ENCODE measurements around the gene WDR70. TPM values are rescaled to one million over a fixed set of nuclear protein-coding genes. Genes with fewer than 3 reads are reported as not detected.

WDR70 gene
- polyA plus RNA-seq, 1 of the 3 experiments (the other 2 are of a cell fraction) = 14.2 TPM

DNA sequence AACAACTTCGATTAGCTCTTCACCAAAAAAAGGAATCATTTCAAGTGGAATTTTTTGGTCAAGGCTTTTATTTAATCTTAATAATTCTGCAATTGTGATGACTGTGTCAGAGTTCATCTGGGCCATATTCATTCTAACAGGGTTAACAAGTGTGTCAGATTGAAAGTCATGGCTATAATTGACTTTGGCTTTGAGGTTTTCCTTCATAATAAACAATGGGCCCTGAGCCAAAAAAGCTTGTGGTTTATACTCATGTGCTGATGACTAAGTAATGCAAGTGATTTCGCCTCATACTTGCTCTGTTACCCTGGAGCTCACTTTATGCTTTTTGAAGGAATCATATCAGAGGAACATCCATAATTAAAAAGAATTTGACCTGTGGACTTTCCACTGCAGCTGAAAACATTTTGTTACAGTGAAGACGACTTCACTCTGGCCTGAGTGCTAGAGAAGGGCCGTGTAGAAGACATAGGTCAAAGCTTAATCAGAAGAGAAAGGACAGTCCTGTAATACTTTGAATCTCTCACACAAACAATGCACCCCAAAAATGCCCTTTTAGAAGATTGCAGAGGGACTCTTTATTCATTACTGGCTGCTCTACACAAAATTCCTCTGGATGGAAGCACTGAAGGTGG, 359.1 kb downstream of the WDR70 start:
- no peak for DNase-seq
- no peaks in the 10 kb centered on the region for H3K9me2 ChIP-seq
- no peaks in the 10 kb centered on the region for H3K9me3 ChIP-seq
- H4K20me1 ChIP-seq (ENCODE audit: insufficient read depth) = no peaks in the 10 kb centered on the region
- TF ChIP-seq GABPA (IDR thresholded peaks at IDR 0.05; ENCODE audit: low read depth) = no peak
- peak; percentile 60; the same call in 1 of the 2 replicates for TF ChIP-seq RXRA (IDR thresholded peaks at IDR 0.05; ENCODE audit: borderline replicate concordance, low read depth)
- peak; percentile 86 for TF ChIP-seq JUND (IDR thresholded peaks at IDR 0.05)
- peak; percentile 52; the same call in 1 of the 2 replicates for TF ChIP-seq SIN3A (IDR thresholded peaks at IDR 0.05; ENCODE audit: borderline replicate concordance, low read depth, low read length)
- peak; percentile 65 to 86 for TF ChIP-seq EP300 (IDR thresholded peaks at IDR 0.05; ENCODE audit: borderline replicate concordance in 1 of 2, low read depth in 1 of 2, low read length in 1 of 2)
- peak; percentile 97 for TF ChIP-seq NFIC (IDR thresholded peaks at IDR 0.05; ENCODE audit: borderline replicate concordance)
- no peak for TF ChIP-seq USF2 (IDR thresholded peaks at IDR 0.05; ENCODE audit: borderline replicate concordance, low read depth, low read length)
- TF ChIP-seq TCF12 (IDR thresholded peaks at IDR 0.05) = peak; percentile 82
- no peak for TF ChIP-seq TAF1 (IDR thresholded peaks at IDR 0.05; ENCODE audit: borderline replicate concordance, low read depth, low read length)
- no peak for TF ChIP-seq CHD2 (IDR thresholded peaks at IDR 0.05; ENCODE audit: low read length, partially characterized antibody)
- TF ChIP-seq TEAD4 (IDR thresholded peaks at IDR 0.05; ENCODE audit: borderline replicate concordance, insufficient read depth) = peak; percentile 67; the same call in 1 of the 2 replicates
- TF ChIP-seq, protein P1, sequence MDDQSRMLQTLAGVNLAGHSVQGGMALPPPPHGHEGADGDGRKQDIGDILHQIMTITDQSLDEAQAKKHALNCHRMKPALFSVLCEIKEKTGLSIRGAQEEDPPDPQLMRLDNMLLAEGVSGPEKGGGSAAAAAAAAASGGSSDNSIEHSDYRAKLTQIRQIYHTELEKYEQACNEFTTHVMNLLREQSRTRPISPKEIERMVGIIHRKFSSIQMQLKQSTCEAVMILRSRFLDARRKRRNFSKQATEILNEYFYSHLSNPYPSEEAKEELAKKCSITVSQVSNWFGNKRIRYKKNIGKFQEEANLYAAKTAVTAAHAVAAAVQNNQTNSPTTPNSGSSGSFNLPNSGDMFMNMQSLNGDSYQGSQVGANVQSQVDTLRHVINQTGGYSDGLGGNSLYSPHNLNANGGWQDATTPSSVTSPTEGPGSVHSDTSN (IDR thresholded peaks at IDR 0.05) = peak; percentile 94
- peak; percentile 82 for TF ChIP-seq FOSL2 (IDR thresholded peaks at IDR 0.05; ENCODE audit: borderline replicate concordance, low read depth)
- TF ChIP-seq POLR2AphosphoS5 (IDR thresholded peaks at IDR 0.05; ENCODE audit: low read depth, low read length) = peak; percentile 70; the same call in 1 of the 2 replicates
- TF ChIP-seq, protein P2, sequence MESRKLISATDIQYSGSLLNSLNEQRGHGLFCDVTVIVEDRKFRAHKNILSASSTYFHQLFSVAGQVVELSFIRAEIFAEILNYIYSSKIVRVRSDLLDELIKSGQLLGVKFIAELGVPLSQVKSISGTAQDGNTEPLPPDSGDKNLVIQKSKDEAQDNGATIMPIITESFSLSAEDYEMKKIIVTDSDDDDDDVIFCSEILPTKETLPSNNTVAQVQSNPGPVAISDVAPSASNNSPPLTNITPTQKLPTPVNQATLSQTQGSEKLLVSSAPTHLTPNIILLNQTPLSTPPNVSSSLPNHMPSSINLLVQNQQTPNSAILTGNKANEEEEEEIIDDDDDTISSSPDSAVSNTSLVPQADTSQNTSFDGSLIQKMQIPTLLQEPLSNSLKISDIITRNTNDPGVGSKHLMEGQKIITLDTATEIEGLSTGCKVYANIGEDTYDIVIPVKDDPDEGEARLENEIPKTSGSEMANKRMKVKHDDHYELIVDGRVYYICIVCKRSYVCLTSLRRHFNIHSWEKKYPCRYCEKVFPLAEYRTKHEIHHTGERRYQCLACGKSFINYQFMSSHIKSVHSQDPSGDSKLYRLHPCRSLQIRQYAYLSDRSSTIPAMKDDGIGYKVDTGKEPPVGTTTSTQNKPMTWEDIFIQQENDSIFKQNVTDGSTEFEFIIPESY (IDR thresholded peaks at IDR 0.05; ENCODE audit: borderline replicate concordance, low read depth) = 0 out of 2 replicates have a peak, but pooled peaks have one; percentile 42
- H3F3A ChIP-seq (replicated peaks; ENCODE audit: insufficient read depth) = peaks cover 56% of the 10 kb centered on the region
- peaks cover 0 to 35% of the 10 kb centered on the region in 2 experiments; a peak in 3 of 4 replicates for H3K4me1 ChIP-seq (ENCODE audit: control insufficient read depth in 1 of 2, insufficient read depth in 2 of 2, low read depth in 1 of 2, low read length in 1 of 2)
- no peak overlapping the region; the same call in 1 of the 2 replicates for H2AFZ ChIP-seq (ENCODE audit: low read depth)
- peak overlapping the region; percentile 57 for H3K4me2 ChIP-seq
- H3K36me3 ChIP-seq (replicated peaks in 1 of 2; ENCODE audit: control insufficient read depth in 1 of 2, insufficient read depth in 2 of 2, low read length in 1 of 2) = peaks cover 0 to 9% of the 10 kb centered on the region in 2 experiments
- H3K27me3 ChIP-seq (ENCODE audit: insufficient read depth) = no peaks in the 10 kb centered on the region
- H3K9ac ChIP-seq = peak overlapping the region; percentile 48
- ChIA-PET POLR2A (no interaction called here), CTCF (interaction anchor here (0.7 to 1.4 kb wide), 2 partner anchors 15 to 1184 kb away, joined by 3 to 4 read pairs; no protein-coding TSS in a partner anchor)
- WGBS (ENCODE audit: low lambda C conversion rate) = 26% methylated on average over 4 of the region's 4 CpGs
- H3K4me3 ChIP-seq (ENCODE audit: low read depth in 2 of 2, low read length in 1 of 2) = no peak overlapping the region; a peak in 1 of 4 replicates
- no peaks in the 10 kb centered on the region for H3K79me2 ChIP-seq (ENCODE audit: insufficient read depth)
- H3K27ac ChIP-seq (ENCODE audit: low read depth in 2 of 2, low read length in 1 of 2) = peak overlapping the region; percentile 50 to 79; a peak in 3 of 4 replicates
